Right lobe of liver (tissue), 6 donors: Measurements from ENCODE around the gene CISH. TPM values are rescaled to one million over a fixed set of nuclear protein-coding genes. Genes with fewer than 3 reads are reported as not detected.

Experiments used
- ATAC-seq, 4 donors: fragments of 200-7000 bp; cut with Tn5 transposase; one replicate each; pipeline ENCODE4 v1.9.1; 2020; ENCODE audit warnings: mild to moderate bottlenecking in 4 of 4, moderate library complexity in 4 of 4
- DNase-seq, 3 donors: peaks; one replicate each; pipeline ENCODE4 v3.0.0-alpha.2; 2020
- H3K27ac ChIP-seq, 3 donors: fragments of 200-600 bp; one replicate each; pipeline ENCODE4 v1.8.0; 2022
- H3K27me3 ChIP-seq, 2 donors: fragments of 200-600 bp; one replicate each; pipeline ENCODE4 v1.8.0; 2022
- H3K36me3 ChIP-seq, 4 donors: fragments of 200-600 bp; sonication (generic) in 1 of 4; one replicate each; pipeline versions ENCODE4 v1.5.1 to v1.8.0; 2017 to 2022; ENCODE audit warnings: control low read depth in 1 of 4
- H3K4me1 ChIP-seq, 4 donors: fragments of 200-600 bp; sonication (generic) in 1 of 4; one replicate each; pipeline versions ENCODE4 v1.5.1 to v1.8.0; 2017 to 2022; ENCODE audit warnings: control low read depth in 1 of 4
- H3K4me3 ChIP-seq, 3 donors: fragments of 200-600 bp; one replicate each; pipeline ENCODE4 v1.8.0; 2022
- H3K9me3 ChIP-seq, 4 donors: fragments of 200-600 bp; sonication (generic) in 1 of 4; one replicate each; pipeline versions ENCODE4 v1.5.1 to v1.8.0; 2017 to 2022; ENCODE audit warnings: control low read depth in 1 of 4
- POLR2A ChIP-seq: fragments of 450-650 bp; IDR thresholded peaks from one replicate; pipeline ENCODE4 v1.6.1; 2017; ENCODE audit warnings: antibody characterized with exemption, mild to moderate bottlenecking
- WGBS: methylation state at CpG from one replicate; pipeline ENCODE4 v1.1.6; 2018; ENCODE audit warnings: low coverage, low lambda C conversion rate; ENCODE audit not compliant: insufficient coverage; ENCODE audit errors: missing lambda C conversion rate; 5-methylcytosine and 5-hydroxymethylcytosine counted together
- intact Hi-C, 2 donors: fragments of 100-400 bp; cut with DNase I; formaldehyde crosslinking; loops; one replicate each; pipeline versions ENCODE4 v1.11.2 to v1.14.1; 2022
- total RNA-seq, 6 experiments: library from RNA; depleted of rRNA in 2 of 6; stranded (reverse); fragments of >200 nt in 2 of 6; fragmentation: NEBNext Ultra II Directional in 3 of 6; extraction: Animal tissue kit (Norgen Biotek cat#: 25700) in 3 of 6; gene quantifications; one replicate each; pipeline versions ENCODE4 v1.1.0 to v1.2.4, GENCODE V29; 2016 to 2023
- TF ChIP-seq, protein P1 (sequence below), 4 donors: fragments of 200-600 bp in 3 of 4; fragments of 450-650 bp in 1 of 4; IDR thresholded peaks; one replicate each; pipeline versions ENCODE4 v1.5.1 to v1.8.0; 2016 to 2022; ENCODE audit warnings: antibody characterized with exemption in 4 of 4, mild to moderate bottlenecking in 2 of 4
- donor health status: DM: no; HTN: yes; CAD: no.
- donor health status: DM: no; HTN: no; CAD: no.
- donor health status: DM: no; HTN: no; CAD: no.
- donor health status: DM: no; HTN: yes; CAD: no.
- donor health status: DM: no; HTN: yes; CAD: no.

CISH gene
- total RNA-seq, 6 experiments from 2014 or later = 5.3 to 28.1 (median 17.8) TPM

- intact Hi-C loops = no loop called here
- no peak overlapping the region for H3K4me3 ChIP-seq
- no peaks in the 10 kb centered on the region for H3K4me1 ChIP-seq
- H3K9me3 ChIP-seq = no peaks in the 10 kb centered on the region
- H3K36me3 ChIP-seq = no peaks in the 10 kb centered on the region
- no peaks in the 10 kb centered on the region for H3K27me3 ChIP-seq
- TF ChIP-seq, protein P1, sequence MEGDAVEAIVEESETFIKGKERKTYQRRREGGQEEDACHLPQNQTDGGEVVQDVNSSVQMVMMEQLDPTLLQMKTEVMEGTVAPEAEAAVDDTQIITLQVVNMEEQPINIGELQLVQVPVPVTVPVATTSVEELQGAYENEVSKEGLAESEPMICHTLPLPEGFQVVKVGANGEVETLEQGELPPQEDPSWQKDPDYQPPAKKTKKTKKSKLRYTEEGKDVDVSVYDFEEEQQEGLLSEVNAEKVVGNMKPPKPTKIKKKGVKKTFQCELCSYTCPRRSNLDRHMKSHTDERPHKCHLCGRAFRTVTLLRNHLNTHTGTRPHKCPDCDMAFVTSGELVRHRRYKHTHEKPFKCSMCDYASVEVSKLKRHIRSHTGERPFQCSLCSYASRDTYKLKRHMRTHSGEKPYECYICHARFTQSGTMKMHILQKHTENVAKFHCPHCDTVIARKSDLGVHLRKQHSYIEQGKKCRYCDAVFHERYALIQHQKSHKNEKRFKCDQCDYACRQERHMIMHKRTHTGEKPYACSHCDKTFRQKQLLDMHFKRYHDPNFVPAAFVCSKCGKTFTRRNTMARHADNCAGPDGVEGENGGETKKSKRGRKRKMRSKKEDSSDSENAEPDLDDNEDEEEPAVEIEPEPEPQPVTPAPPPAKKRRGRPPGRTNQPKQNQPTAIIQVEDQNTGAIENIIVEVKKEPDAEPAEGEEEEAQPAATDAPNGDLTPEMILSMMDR (IDR thresholded peaks at IDR 0.05) = no peak
- WGBS = 38% methylated on average over 1 of the region's 3 CpGs
- no peak overlapping the region for H3K27ac ChIP-seq
- no peak for DNase-seq
- no peak for ATAC-seq
These were observed 42.5 kb upstream of the CISH start for GRCh38 chr3:50653937-50654595.

GRCh38 chr3:50652709-50653108, 41.1 kb upstream of the CISH start:
- Histone ChIP-seq H3K36me3 (no peaks in the 10 kb centered on the region), H3K4me1 (no peaks in the 10 kb centered on the region), H3K27ac (no peak overlapping the region), H3K9me3 (no peaks in the 10 kb centered on the region), H3K4me3 (no peak overlapping the region), H3K27me3 (no peaks in the 10 kb centered on the region)
- TF ChIP-seq, protein P1 (IDR thresholded peaks at IDR 0.05) = peak; percentile 28 to 51 (median 32)
- no peak for TF ChIP-seq POLR2A
- ATAC-seq = peak; percentile 51 to 66 (median 64)
- intact Hi-C loops = no loop called here
- WGBS = 83% methylated on average over 1 of the region's 2 CpGs
- no peak for DNase-seq

DNA sequence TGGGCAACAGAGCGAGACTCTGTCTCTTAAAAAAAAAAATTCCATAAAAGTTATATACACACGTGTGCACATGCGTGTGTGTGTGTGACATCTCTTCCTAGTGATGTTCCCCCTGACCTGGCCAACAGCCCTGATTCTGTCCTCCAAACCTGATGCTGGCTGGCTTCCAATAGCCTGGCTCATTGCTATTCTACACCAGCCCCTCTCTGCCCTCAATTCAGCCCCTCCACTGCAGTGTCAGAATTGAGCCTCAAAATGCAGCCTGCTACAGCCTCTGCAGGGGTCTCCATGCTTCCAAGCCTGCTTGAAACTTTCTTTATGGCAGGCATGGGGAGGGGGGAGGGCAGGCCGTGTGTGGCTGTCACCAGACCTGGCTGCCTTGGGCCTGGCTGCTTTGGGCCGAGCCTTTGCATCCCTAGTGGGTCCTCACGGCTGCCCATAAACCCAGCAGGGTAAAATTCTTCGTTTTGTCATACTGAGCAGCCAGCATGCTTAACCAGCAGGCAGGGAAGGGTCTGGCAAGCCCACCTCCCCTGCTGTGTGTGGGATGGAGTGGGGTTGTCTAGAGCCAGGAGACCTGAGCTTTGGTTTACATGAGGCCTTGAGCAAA, 40.5 kb upstream of the CISH start:
- Histone ChIP-seq H3K4me1 (no peaks in the 10 kb centered on the region), H3K27ac (no peak overlapping the region), H3K27me3 (no peaks in the 10 kb centered on the region), H3K4me3 (no peak overlapping the region), H3K9me3 (no peaks in the 10 kb centered on the region), H3K36me3 (no peaks in the 10 kb centered on the region)
- TF ChIP-seq, protein P1 (IDR thresholded peaks at IDR 0.05) = no peak
- no peak for TF ChIP-seq POLR2A
- intact Hi-C loops = no loop called here
- 69% methylated on average over 3 of the region's 7 CpGs for WGBS
- ATAC-seq (no peak), DNase-seq (no peak)

DNA sequence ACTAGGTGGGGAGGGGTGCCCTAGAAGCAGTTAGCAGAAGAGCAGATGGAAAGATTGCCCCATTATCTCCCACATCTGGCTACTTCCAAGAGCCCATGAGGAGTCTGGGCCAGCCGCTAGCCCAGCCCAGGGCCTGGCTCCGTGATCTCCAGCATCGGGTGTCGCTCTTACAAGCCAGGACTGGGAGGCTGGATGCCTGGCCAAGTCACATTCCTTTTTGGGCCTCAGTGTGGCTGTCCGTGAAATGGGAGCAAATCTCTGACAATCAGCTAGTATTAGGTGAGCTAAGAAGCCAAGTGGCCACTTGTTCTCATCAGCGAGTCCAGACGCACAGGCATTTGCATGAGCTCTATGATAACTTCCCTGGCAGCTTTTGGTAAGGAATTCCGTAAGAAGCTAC, 39.9 kb upstream of the CISH start:
- no peaks in the 10 kb centered on the region for H3K27me3 ChIP-seq
- 85% methylated on average over 3 of the region's 8 CpGs for WGBS
- H3K27ac ChIP-seq = no peak overlapping the region
- ATAC-seq (no peak), DNase-seq (no peak)
- TF ChIP-seq, protein P1 (IDR thresholded peaks at IDR 0.05) = no peak
- TF ChIP-seq POLR2A = no peak
- no peaks in the 10 kb centered on the region for H3K4me1 ChIP-seq
- no peaks in the 10 kb centered on the region for H3K9me3 ChIP-seq
- H3K36me3 ChIP-seq = peaks cover 0 to 1% (median 0%) of the 10 kb centered on the region in 4 donors
- intact Hi-C loops = no loop called here
- H3K4me3 ChIP-seq = no peak overlapping the region
